Body of pancreas (tissue), 4 donors: ENCODE results near the gene ANKRD28.
"Not testable (repeated sequence)": the region's sequence is repeated elsewhere in the genome, so short reads cannot be mapped to it uniquely, and the experiment has no call there.

Experiments
- POLR2A ChIP-seq, 3 donors: fragments of 450-650 bp; IDR thresholded peaks; one replicate each; pipeline ENCODE4 v1.6.1; 2016; ENCODE audit warnings: antibody characterized with exemption in 3 of 3, mild to moderate bottlenecking in 2 of 3
- TF ChIP-seq, protein P1 (sequence below), 7 experiments: fragments of 450-650 bp in 4 of 7; fragments of 200-600 bp in 3 of 7; sonication (generic) in 3 of 7; IDR thresholded peaks; one replicate each; pipeline ENCODE4 v1.5.1; 2016 to 2019; ENCODE audit warnings: antibody characterized with exemption in 7 of 7

DNA sequence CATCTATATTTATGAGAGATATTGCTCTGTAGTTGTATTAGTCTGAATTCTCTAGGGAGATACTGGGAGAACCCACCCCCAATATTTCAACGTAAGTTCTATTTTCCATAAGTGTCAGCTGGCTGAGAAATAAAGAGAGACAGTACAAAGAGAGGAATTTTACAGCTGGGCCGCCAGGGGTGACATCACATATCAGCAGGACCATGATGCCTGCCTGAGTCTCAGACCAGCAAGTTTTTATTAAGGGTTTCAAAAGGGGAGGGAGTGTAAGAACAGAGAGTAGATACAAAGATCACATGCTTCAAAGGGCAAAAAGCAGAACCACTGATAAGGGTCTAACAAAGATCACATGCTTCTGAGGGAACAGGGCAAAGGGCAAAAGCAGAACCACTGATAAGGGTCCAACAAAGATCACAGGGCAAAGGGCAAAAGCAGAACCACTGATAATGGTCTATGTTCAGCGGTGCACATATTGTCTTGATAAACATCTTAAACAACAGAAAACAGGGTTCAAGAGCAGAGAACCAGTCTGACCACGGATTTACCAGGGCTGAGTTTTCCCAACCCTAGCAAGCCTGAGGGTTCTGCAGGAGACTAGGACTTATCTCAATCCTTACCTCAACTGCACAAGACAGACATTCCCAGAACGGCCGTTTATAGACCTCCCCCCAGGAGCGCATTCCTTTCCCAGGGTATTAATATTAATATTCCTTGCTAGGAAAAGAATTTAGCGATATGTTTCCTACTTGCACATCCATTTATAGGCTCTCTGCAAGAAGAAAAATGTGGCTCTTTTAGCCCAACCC lies 177.9 kb downstream of the ANKRD28 start:
- TF ChIP-seq POLR2A (IDR thresholded peaks at IDR 0.05): not testable (repeated sequence)
- TF ChIP-seq, protein P1, sequence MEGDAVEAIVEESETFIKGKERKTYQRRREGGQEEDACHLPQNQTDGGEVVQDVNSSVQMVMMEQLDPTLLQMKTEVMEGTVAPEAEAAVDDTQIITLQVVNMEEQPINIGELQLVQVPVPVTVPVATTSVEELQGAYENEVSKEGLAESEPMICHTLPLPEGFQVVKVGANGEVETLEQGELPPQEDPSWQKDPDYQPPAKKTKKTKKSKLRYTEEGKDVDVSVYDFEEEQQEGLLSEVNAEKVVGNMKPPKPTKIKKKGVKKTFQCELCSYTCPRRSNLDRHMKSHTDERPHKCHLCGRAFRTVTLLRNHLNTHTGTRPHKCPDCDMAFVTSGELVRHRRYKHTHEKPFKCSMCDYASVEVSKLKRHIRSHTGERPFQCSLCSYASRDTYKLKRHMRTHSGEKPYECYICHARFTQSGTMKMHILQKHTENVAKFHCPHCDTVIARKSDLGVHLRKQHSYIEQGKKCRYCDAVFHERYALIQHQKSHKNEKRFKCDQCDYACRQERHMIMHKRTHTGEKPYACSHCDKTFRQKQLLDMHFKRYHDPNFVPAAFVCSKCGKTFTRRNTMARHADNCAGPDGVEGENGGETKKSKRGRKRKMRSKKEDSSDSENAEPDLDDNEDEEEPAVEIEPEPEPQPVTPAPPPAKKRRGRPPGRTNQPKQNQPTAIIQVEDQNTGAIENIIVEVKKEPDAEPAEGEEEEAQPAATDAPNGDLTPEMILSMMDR (IDR thresholded peaks at IDR 0.05): not testable (repeated sequence)
